HepG2 (cell line): ENCODE data around the gene TBX6. TPM values are rescaled to one million over a fixed set of nuclear protein-coding genes. Genes with fewer than 3 reads are reported as not detected.

Source experiments
- CEBPB ChIP-seq: IDR thresholded peaks from 2 replicates; pipeline ENCODE4 v1.6.1; 2011; ENCODE audit warnings: low read depth, low read length, improper control_type of control experiment, borderline replicate concordance
- MEIS2 ChIP-seq: sonication (generic); formaldehyde crosslinking; IDR thresholded peaks from 2 replicates; pipeline ENCODE4 v1.9.0; 2021; ENCODE audit warnings: mild to moderate bottlenecking, missing genetic modification reagents
- PHF5A ChIP-seq: IDR thresholded peaks from one replicate; pipeline ENCODE4 v1.6.1; 2018; ENCODE audit warnings: low read depth, missing genetic modification reagents; ENCODE audit not compliant: unreplicated experiment
- TARDBP ChIP-seq: sonication (generic); formaldehyde crosslinking; IDR thresholded peaks from 2 replicates; pipeline ENCODE4 v1.8.0; 2022; ENCODE audit warnings: mild to moderate bottlenecking, missing genetic modification reagents
- TEAD3 ChIP-seq: optimal IDR thresholded peaks from 2 replicates; pipeline ENCODE3; 2016; ENCODE audit warnings: borderline replicate concordance
- TOE1 ChIP-seq: sonication (generic); formaldehyde crosslinking; IDR thresholded peaks from 2 replicates; pipeline ENCODE4 v1.4.0; 2020; ENCODE audit warnings: mild to moderate bottlenecking, missing genetic modification reagents
- TP53 ChIP-seq: sonication (generic); formaldehyde crosslinking; conservative IDR thresholded peaks from 2 replicates; pipeline ENCODE4 v1.4.0; 2020; ENCODE audit warnings: missing genetic modification reagents
- YEATS2 ChIP-seq: sonication (generic); formaldehyde crosslinking; IDR thresholded peaks from 2 replicates; pipeline ENCODE4 v1.4.0; 2020; ENCODE audit warnings: missing genetic modification reagents, borderline replicate concordance
- ZNF124 ChIP-seq: sonication (generic); formaldehyde crosslinking; IDR thresholded peaks from 2 replicates; pipeline ENCODE4 v1.4.0; 2020; ENCODE audit warnings: missing genetic modification reagents
- ZNF367 ChIP-seq: sonication (generic); formaldehyde crosslinking; IDR thresholded peaks from 2 replicates; pipeline ENCODE4 v1.4.0; 2020; ENCODE audit warnings: missing genetic modification reagents, borderline replicate concordance
- ZNF567 ChIP-seq: sonication (generic); formaldehyde crosslinking; IDR thresholded peaks from 2 replicates; pipeline ENCODE4 v1.8.1; 2023; ENCODE audit warnings: mild to moderate bottlenecking, missing genetic modification reagents, borderline replicate concordance
- ZNF652 ChIP-seq: IDR thresholded peaks from 2 replicates; pipeline ENCODE4 v1.6.1; 2016; ENCODE audit warnings: low read depth, borderline replicate concordance
- ZNF766 ChIP-seq: sonication (generic); formaldehyde crosslinking; IDR thresholded peaks from 2 replicates; pipeline ENCODE4 v1.5.0; 2020; ENCODE audit warnings: missing genetic modification reagents, borderline replicate concordance
- polyA plus RNA-seq, 8 experiments: library from polyadenylated mRNA; depleted of rRNA in 3 of 8; stranded (reverse) in 7 of 8; unstranded in 1 of 8; fragments of >200 nt; fragmentation: Illumina TruSeq in 4 of 8; extraction: Trizol in 4 of 8; gene quantifications; 2 replicates each; pipeline versions ENCODE4 v1.2.1 to v1.2.3, GENCODE V29; 2011 to 2016; ENCODE audit warnings: low read depth in 4 of 8, missing spikeins in 1 of 8, mixed read lengths in 1 of 8; ENCODE audit not compliant: insufficient read depth in 1 of 8
- total RNA-seq, 5 experiments: library from RNA; depleted of rRNA; stranded (reverse); fragments of >200 nt; fragmentation: Illumina TruSeq; extraction: Trizol; gene quantifications; 2 replicates each; pipeline ENCODE4 v1.2.3, GENCODE V29; 2016; ENCODE audit warnings: low read depth in 1 of 5
- TF ChIP-seq, protein P1 (sequence below): sonication (generic); formaldehyde crosslinking; IDR thresholded peaks from 2 replicates; pipeline ENCODE4 v1.4.0; 2020; ENCODE audit warnings: mild to moderate bottlenecking, low read depth, missing genetic modification reagents
- TF ChIP-seq, protein P2 (sequence below): sonication (generic); formaldehyde crosslinking; IDR thresholded peaks from 2 replicates; pipeline ENCODE4 v1.4.0; 2020; ENCODE audit warnings: missing genetic modification reagents
- TF ChIP-seq, protein P3 (sequence below): sonication (generic); formaldehyde crosslinking; IDR thresholded peaks from 2 replicates; pipeline ENCODE4 v1.5.0; 2020; ENCODE audit warnings: missing genetic modification reagents
- TF ChIP-seq, protein P4 (sequence below): sonication (generic); formaldehyde crosslinking; IDR thresholded peaks from 2 replicates; pipeline ENCODE4 v1.4.0; 2020; ENCODE audit warnings: mild to moderate bottlenecking, missing genetic modification reagents

TBX6 gene
- total and polyA plus RNA-seq, 2 of the 13 experiments (the other 11 are each of a cell fraction or from before 2014, with no cell fraction given), result 0.24 to 0.42 TPM

DNA sequence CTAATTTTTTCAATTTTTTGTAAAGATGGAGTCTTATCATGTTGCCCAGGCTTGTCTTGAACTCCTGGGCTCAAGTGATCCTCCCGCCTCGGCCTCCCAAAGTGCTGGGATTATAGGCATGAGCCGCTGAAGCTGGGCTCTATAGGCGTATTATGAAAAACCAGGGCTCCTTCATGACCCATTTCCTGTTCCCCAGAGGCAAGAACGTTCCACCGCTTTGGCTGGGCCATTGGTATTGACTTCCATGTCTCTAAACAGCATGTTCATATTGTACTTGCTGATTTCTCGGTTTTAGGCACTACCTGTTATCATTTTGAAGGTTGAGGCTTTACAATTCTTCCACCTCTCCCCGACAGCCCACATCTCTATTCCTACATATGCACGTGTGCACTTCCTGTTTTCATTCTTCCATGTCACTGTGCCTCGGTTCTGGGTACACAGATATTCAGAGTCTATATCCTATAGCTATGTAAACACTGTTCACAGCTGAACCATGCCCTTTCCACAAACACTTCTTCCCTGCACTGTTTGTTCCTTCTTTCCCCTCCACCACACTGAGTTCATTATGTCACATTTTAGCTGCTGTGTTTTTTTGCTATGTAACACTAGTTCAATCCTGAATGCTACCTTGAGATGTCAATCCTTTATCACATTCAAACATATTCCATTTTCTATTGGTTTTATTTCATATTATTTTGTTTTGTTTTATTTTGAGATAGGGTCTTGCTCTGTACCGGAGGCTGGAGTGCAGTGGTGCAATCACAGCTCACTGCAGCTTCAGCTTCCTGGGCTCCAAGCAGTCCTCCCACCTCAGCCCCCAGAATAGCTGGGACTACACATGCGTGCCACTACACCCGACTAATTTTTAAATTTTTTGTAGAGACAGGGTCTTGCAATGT, 48.1 kb upstream of the TBX6 start (continued):
- TF ChIP-seq ZNF652 (CRISPR knock-in tag) (peak; percentile 68; the same call in 1 of the 2 replicates), MEIS2 (CRISPR knock-in tag) (no peak; the same call in 1 of the 2 replicates), PHF5A (CRISPR knock-in tag) (peak; percentile 93), ZNF567 (CRISPR knock-in tag) (no peak; the same call in 1 of the 2 replicates), TOE1 (CRISPR knock-in tag) (no peak), CEBPB (peak; percentile 9; the same call in 1 of the 2 replicates), ZNF367 (CRISPR knock-in tag) (no peak), TEAD3 (peak; percentile 93), TARDBP (CRISPR knock-in tag) (peak; percentile 85), YEATS2 (CRISPR knock-in tag) (peak; percentile 64; the same call in 1 of the 2 replicates), ZNF124 (CRISPR knock-in tag) (0 out of 2 replicates have a peak, but pooled peaks have one; percentile 36), ZNF766 (CRISPR knock-in tag) (no peak), TP53 (0 out of 2 replicates have a peak, but pooled peaks have one; percentile 20)
- TF ChIP-seq, protein P1, sequence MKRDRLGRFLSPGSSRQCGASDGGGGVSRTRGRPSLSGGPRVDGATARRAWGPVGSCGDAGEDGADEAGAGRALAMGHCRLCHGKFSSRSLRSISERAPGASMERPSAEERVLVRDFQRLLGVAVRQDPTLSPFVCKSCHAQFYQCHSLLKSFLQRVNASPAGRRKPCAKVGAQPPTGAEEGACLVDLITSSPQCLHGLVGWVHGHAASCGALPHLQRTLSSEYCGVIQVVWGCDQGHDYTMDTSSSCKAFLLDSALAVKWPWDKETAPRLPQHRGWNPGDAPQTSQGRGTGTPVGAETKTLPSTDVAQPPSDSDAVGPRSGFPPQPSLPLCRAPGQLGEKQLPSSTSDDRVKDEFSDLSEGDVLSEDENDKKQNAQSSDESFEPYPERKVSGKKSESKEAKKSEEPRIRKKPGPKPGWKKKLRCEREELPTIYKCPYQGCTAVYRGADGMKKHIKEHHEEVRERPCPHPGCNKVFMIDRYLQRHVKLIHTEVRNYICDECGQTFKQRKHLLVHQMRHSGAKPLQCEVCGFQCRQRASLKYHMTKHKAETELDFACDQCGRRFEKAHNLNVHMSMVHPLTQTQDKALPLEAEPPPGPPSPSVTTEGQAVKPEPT (CRISPR knock-in tag), result no peak
- TF ChIP-seq, protein P2, sequence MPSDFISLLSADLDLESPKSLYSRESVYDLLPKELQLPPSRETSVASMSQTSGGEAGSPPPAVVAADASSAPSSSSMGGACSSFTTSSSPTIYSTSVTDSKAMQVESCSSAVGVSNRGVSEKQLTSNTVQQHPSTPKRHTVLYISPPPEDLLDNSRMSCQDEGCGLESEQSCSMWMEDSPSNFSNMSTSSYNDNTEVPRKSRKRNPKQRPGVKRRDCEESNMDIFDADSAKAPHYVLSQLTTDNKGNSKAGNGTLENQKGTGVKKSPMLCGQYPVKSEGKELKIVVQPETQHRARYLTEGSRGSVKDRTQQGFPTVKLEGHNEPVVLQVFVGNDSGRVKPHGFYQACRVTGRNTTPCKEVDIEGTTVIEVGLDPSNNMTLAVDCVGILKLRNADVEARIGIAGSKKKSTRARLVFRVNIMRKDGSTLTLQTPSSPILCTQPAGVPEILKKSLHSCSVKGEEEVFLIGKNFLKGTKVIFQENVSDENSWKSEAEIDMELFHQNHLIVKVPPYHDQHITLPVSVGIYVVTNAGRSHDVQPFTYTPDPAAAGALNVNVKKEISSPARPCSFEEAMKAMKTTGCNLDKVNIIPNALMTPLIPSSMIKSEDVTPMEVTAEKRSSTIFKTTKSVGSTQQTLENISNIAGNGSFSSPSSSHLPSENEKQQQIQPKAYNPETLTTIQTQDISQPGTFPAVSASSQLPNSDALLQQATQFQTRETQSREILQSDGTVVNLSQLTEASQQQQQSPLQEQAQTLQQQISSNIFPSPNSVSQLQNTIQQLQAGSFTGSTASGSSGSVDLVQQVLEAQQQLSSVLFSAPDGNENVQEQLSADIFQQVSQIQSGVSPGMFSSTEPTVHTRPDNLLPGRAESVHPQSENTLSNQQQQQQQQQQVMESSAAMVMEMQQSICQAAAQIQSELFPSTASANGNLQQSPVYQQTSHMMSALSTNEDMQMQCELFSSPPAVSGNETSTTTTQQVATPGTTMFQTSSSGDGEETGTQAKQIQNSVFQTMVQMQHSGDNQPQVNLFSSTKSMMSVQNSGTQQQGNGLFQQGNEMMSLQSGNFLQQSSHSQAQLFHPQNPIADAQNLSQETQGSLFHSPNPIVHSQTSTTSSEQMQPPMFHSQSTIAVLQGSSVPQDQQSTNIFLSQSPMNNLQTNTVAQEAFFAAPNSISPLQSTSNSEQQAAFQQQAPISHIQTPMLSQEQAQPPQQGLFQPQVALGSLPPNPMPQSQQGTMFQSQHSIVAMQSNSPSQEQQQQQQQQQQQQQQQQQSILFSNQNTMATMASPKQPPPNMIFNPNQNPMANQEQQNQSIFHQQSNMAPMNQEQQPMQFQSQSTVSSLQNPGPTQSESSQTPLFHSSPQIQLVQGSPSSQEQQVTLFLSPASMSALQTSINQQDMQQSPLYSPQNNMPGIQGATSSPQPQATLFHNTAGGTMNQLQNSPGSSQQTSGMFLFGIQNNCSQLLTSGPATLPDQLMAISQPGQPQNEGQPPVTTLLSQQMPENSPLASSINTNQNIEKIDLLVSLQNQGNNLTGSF (CRISPR knock-in tag), result no peak
- TF ChIP-seq, protein P3, sequence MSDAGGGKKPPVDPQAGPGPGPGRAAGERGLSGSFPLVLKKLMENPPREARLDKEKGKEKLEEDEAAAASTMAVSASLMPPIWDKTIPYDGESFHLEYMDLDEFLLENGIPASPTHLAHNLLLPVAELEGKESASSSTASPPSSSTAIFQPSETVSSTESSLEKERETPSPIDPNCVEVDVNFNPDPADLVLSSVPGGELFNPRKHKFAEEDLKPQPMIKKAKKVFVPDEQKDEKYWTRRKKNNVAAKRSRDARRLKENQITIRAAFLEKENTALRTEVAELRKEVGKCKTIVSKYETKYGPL (CRISPR knock-in tag), result no peak
- TF ChIP-seq, protein P4, sequence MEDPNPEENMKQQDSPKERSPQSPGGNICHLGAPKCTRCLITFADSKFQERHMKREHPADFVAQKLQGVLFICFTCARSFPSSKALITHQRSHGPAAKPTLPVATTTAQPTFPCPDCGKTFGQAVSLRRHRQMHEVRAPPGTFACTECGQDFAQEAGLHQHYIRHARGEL, result no peak
